ENCODE results near the gene FAXDC2. TPM values are rescaled to one million over a fixed set of nuclear protein-coding genes. Genes with fewer than 3 reads are reported as not detected.

FAXDC2 gene
- total and polyA plus RNA-seq, 2 of the 13 experiments (the other 11 are each of a cell fraction or from before 2014, with no cell fraction given) = 4.7 to 58.8 TPM

GRCh38 chr5:154860123-154860522 lies 9.7 kb upstream of the FAXDC2 start (continued):
- TF ChIP-seq BCL3 (CRISPR knock-in tag; IDR thresholded peaks at IDR 0.05) (no peak), ZNF878 (CRISPR knock-in tag; IDR thresholded peaks at IDR 0.05) (no peak), ZNF205 (CRISPR knock-in tag; IDR thresholded peaks at IDR 0.05) (no peak), IRX3 (CRISPR knock-in tag; IDR thresholded peaks at IDR 0.05; ENCODE audit: borderline replicate concordance, low read depth) (no peak), STAT6 (CRISPR knock-in tag; IDR thresholded peaks at IDR 0.05; ENCODE audit: borderline replicate concordance) (no peak), ZMYM3 (CRISPR knock-in tag; IDR thresholded peaks at IDR 0.05) (no peak), HNF4G (IDR thresholded peaks at IDR 0.05; ENCODE audit: borderline replicate concordance, low read depth, low read length) (no peak), HNF4G (CRISPR knock-in tag; IDR thresholded peaks at IDR 0.05; ENCODE audit: borderline replicate concordance, low read depth) (no peak), HOXA9 (CRISPR knock-in tag; IDR thresholded peaks at IDR 0.05; ENCODE audit: borderline replicate concordance) (no peak), HNRNPLL (IDR thresholded peaks at IDR 0.05; ENCODE audit: low read depth, low read length, poor library complexity, severe bottlenecking) (no peak), MXI1 (IDR thresholded peaks at IDR 0.05; ENCODE audit: borderline replicate concordance, low read depth, low read length) (no peak), PCBP1 (IDR thresholded peaks at IDR 0.05; ENCODE audit: borderline replicate concordance, low read depth, low read length) (no peak), ZNF501 (CRISPR knock-in tag; IDR thresholded peaks at IDR 0.05) (peak; percentile 61), ATM (IDR thresholded peaks at IDR 0.05; ENCODE audit: borderline replicate concordance) (no peak), HHEX (CRISPR knock-in tag; IDR thresholded peaks at IDR 0.05) (no peak), ZFY (CRISPR knock-in tag; IDR thresholded peaks at IDR 0.05) (no peak), RAD51 (IDR thresholded peaks at IDR 0.05; ENCODE audit: borderline replicate concordance) (no peak), ZNF512 (CRISPR knock-in tag; IDR thresholded peaks at IDR 0.05) (no peak), YY1 (IDR thresholded peaks at IDR 0.05; ENCODE audit: insufficient read depth, insufficient replicate concordance, low read depth, low read length) (no peak), ETV5 (CRISPR knock-in tag; IDR thresholded peaks at IDR 0.05; ENCODE audit: borderline replicate concordance) (peak; percentile 77; the same call in 1 of the 2 replicates), LCORL (IDR thresholded peaks at IDR 0.05) (no peak), LCORL (CRISPR knock-in tag; IDR thresholded peaks at IDR 0.05) (0 out of 2 replicates have a peak, but pooled peaks have one; percentile 12), ZNF746 (CRISPR knock-in tag; IDR thresholded peaks at IDR 0.05) (no peak), EP300 (IDR thresholded peaks at IDR 0.05; ENCODE audit: low read depth in 2 of 2, low read length in 2 of 2) (no peak), EP300 (CRISPR knock-in tag; IDR thresholded peaks at IDR 0.05; ENCODE audit: borderline replicate concordance) (no peak)

Data from HepG2 (cell line).